Astrocyte (in vitro differentiated cells and primary cell): ENCODE data around the gene PDIA5.

ENCODE experiments used
- CTCF ChIP-seq: IDR thresholded peaks from 2 replicates; pipeline ENCODE4 v1.5.1; 2011; ENCODE audit warnings: low read depth, mild to moderate bottlenecking, inconsistent platforms, low read length, moderate library complexity; ENCODE audit not compliant: insufficient read depth
- EZH2 ChIP-seq: IDR thresholded peaks from 2 replicates; pipeline ENCODE4 v1.6.1; 2012; ENCODE audit warnings: mild to moderate bottlenecking, low read length, inconsistent platforms; ENCODE audit not compliant: insufficient read depth

GRCh38 chr3:123058505-123058904 lies 8.3 kb upstream of the PDIA5 start:
- no peak for TF ChIP-seq CTCF
- no peak for TF ChIP-seq EZH2
